ENCODE measurements around the gene OGDH. TPM values are rescaled to one million over a fixed set of nuclear protein-coding genes. Genes with fewer than 3 reads are reported as not detected.

The OGDH gene
- total and polyA plus RNA-seq, 2 experiments from 2014 or later = 13.5 to 76.9 TPM

DNA sequence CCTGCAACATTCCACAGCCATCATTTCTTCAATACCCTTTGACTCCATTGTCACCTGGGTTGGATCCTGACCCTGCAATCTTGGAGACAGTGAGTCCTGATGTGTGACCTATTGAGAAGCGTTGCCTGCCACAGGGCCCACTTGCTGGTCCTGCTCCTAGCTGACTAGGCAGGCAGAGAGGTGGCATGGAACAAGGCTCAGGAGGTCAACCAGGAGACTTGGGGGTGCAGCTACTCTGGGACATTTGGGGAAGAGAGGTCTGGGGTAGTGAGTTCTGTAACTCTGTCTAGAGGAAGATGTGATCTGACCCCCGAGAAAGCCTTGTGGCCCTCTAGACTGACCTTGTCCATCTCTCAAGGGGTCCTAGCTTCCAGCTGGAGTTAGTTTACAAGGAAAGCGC is 144.0 kb downstream of the OGDH start:
- Mint-ChIP-seq H3K36me3 (ENCODE audit: low read depth) (peaks cover 14% of the 10 kb centered on the region), H3K4me3 (peak overlapping the region; percentile 82), H3K27ac (no peak overlapping the region; the same call in 1 of the 2 replicates), H3K4me1 (peaks cover 29% of the 10 kb centered on the region), H3K27me3 (ENCODE audit: insufficient read depth, low read depth, poor library complexity) (peaks cover 6% of the 10 kb centered on the region), H3K9me3 (no peaks in the 10 kb centered on the region; the same call in 1 of the 3 replicates)
- no peak for DNase-seq (ENCODE audit: low spot score)
- peaks cover 11% of the 10 kb centered on the region for H3K4me1 ChIP-seq (ENCODE audit: insufficient read depth)
- no peaks in the 10 kb centered on the region for H3K9me2 ChIP-seq (ENCODE audit: insufficient read depth)
- H3K27me3 ChIP-seq (ENCODE audit: insufficient read depth) = no peaks in the 10 kb centered on the region
- H3K79me2 ChIP-seq (replicated peaks; ENCODE audit: insufficient read depth) = peaks cover 53% of the 10 kb centered on the region
- H3K27ac ChIP-seq (ENCODE audit: low read depth) = no peak overlapping the region
- no peaks in the 10 kb centered on the region for H3F3A ChIP-seq (replicated peaks; ENCODE audit: low read depth)
- H3K36me3 ChIP-seq (ENCODE audit: insufficient read depth) = no peaks in the 10 kb centered on the region
- peaks cover 28% of the 10 kb centered on the region for H4K20me1 ChIP-seq (replicated peaks; ENCODE audit: insufficient read depth)
- peak overlapping the region; percentile 94; the same call in 1 of the 2 replicates for H3K4me2 ChIP-seq
- no peak for ATAC-seq
- H2AFZ ChIP-seq = no peak overlapping the region
- no peak for TF ChIP-seq POLR2AphosphoS5 (IDR thresholded peaks at IDR 0.05; ENCODE audit: low read depth)
- TF ChIP-seq, protein P1, sequence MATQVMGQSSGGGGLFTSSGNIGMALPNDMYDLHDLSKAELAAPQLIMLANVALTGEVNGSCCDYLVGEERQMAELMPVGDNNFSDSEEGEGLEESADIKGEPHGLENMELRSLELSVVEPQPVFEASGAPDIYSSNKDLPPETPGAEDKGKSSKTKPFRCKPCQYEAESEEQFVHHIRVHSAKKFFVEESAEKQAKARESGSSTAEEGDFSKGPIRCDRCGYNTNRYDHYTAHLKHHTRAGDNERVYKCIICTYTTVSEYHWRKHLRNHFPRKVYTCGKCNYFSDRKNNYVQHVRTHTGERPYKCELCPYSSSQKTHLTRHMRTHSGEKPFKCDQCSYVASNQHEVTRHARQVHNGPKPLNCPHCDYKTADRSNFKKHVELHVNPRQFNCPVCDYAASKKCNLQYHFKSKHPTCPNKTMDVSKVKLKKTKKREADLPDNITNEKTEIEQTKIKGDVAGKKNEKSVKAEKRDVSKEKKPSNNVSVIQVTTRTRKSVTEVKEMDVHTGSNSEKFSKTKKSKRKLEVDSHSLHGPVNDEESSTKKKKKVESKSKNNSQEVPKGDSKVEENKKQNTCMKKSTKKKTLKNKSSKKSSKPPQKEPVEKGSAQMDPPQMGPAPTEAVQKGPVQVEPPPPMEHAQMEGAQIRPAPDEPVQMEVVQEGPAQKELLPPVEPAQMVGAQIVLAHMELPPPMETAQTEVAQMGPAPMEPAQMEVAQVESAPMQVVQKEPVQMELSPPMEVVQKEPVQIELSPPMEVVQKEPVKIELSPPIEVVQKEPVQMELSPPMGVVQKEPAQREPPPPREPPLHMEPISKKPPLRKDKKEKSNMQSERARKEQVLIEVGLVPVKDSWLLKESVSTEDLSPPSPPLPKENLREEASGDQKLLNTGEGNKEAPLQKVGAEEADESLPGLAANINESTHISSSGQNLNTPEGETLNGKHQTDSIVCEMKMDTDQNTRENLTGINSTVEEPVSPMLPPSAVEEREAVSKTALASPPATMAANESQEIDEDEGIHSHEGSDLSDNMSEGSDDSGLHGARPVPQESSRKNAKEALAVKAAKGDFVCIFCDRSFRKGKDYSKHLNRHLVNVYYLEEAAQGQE (IDR thresholded peaks at IDR 0.05; ENCODE audit: unreplicated experiment) = no peak
- TF ChIP-seq EZH2phosphoT487 (IDR thresholded peaks at IDR 0.05; ENCODE audit: unreplicated experiment) = no peak
- no peak for TF ChIP-seq ZNF331 (CRISPR knock-in tag; IDR thresholded peaks at IDR 0.05; ENCODE audit: low read depth)
- TF ChIP-seq, protein P2, sequence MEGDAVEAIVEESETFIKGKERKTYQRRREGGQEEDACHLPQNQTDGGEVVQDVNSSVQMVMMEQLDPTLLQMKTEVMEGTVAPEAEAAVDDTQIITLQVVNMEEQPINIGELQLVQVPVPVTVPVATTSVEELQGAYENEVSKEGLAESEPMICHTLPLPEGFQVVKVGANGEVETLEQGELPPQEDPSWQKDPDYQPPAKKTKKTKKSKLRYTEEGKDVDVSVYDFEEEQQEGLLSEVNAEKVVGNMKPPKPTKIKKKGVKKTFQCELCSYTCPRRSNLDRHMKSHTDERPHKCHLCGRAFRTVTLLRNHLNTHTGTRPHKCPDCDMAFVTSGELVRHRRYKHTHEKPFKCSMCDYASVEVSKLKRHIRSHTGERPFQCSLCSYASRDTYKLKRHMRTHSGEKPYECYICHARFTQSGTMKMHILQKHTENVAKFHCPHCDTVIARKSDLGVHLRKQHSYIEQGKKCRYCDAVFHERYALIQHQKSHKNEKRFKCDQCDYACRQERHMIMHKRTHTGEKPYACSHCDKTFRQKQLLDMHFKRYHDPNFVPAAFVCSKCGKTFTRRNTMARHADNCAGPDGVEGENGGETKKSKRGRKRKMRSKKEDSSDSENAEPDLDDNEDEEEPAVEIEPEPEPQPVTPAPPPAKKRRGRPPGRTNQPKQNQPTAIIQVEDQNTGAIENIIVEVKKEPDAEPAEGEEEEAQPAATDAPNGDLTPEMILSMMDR (conservative IDR thresholded peaks at IDR 0.05; ENCODE audit: low read depth in 2 of 2) = no peak
- TF ChIP-seq, protein P3, sequence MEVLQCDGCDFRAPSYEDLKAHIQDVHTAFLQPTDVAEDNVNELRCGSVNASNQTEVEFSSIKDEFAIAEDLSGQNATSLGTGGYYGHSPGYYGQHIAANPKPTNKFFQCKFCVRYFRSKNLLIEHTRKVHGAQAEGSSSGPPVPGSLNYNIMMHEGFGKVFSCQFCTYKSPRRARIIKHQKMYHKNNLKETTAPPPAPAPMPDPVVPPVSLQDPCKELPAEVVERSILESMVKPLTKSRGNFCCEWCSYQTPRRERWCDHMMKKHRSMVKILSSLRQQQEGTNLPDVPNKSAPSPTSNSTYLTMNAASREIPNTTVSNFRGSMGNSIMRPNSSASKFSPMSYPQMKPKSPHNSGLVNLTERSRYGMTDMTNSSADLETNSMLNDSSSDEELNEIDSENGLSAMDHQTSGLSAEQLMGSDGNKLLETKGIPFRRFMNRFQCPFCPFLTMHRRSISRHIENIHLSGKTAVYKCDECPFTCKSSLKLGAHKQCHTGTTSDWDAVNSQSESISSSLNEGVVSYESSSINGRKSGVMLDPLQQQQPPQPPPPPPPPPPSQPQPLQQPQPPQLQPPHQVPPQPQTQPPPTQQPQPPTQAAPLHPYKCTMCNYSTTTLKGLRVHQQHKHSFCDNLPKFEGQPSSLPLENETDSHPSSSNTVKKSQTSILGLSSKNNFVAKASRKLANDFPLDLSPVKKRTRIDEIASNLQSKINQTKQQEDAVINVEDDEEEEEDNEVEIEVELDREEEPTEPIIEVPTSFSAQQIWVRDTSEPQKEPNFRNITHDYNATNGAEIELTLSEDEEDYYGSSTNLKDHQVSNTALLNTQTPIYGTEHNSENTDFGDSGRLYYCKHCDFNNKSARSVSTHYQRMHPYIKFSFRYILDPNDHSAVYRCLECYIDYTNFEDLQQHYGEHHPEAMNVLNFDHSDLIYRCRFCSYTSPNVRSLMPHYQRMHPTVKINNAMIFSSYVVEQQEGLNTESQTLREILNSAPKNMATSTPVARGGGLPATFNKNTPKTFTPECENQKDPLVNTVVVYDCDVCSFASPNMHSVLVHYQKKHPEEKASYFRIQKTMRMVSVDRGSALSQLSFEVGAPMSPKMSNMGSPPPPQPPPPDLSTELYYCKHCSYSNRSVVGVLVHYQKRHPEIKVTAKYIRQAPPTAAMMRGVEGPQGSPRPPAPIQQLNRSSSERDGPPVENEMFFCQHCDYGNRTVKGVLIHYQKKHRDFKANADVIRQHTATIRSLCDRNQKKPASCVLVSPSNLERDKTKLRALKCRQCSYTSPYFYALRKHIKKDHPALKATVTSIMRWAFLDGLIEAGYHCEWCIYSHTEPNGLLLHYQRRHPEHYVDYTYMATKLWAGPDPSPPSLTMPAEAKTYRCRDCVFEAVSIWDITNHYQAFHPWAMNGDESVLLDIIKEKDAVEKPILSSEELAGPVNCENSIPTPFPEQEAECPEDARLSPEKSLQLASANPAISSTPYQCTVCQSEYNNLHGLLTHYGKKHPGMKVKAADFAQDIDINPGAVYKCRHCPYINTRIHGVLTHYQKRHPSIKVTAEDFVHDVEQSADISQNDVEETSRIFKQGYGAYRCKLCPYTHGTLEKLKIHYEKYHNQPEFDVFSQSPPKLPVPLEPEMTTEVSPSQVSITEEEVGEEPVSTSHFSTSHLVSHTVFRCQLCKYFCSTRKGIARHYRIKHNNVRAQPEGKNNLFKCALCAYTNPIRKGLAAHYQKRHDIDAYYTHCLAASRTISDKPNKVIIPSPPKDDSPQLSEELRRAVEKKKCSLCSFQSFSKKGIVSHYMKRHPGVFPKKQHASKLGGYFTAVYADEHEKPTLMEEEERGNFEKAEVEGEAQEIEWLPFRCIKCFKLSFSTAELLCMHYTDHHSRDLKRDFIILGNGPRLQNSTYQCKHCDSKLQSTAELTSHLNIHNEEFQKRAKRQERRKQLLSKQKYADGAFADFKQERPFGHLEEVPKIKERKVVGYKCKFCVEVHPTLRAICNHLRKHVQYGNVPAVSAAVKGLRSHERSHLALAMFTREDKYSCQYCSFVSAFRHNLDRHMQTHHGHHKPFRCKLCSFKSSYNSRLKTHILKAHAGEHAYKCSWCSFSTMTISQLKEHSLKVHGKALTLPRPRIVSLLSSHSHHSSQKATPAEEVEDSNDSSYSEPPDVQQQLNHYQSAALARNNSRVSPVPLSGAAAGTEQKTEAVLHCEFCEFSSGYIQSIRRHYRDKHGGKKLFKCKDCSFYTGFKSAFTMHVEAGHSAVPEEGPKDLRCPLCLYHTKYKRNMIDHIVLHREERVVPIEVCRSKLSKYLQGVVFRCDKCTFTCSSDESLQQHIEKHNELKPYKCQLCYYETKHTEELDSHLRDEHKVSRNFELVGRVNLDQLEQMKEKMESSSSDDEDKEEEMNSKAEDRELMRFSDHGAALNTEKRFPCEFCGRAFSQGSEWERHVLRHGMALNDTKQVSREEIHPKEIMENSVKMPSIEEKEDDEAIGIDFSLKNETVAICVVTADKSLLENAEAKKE (CRISPR knock-in tag; IDR thresholded peaks at IDR 0.05) = no peak
- TF ChIP-seq, protein P4, sequence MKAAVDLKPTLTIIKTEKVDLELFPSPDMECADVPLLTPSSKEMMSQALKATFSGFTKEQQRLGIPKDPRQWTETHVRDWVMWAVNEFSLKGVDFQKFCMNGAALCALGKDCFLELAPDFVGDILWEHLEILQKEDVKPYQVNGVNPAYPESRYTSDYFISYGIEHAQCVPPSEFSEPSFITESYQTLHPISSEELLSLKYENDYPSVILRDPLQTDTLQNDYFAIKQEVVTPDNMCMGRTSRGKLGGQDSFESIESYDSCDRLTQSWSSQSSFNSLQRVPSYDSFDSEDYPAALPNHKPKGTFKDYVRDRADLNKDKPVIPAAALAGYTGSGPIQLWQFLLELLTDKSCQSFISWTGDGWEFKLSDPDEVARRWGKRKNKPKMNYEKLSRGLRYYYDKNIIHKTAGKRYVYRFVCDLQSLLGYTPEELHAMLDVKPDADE (IDR thresholded peaks at IDR 0.05) = no peak
- no peak for TF ChIP-seq ZNF114 (CRISPR knock-in tag; IDR thresholded peaks at IDR 0.05)
- no peak for TF ChIP-seq NANOG (IDR thresholded peaks at IDR 0.05; ENCODE audit: borderline replicate concordance)
- no peak for TF ChIP-seq STAT1 (IDR thresholded peaks at IDR 0.05; ENCODE audit: unreplicated experiment)
- TF ChIP-seq JUNB (IDR thresholded peaks at IDR 0.05; ENCODE audit: unreplicated experiment) = no peak
- no peak for TF ChIP-seq EZH2 (IDR thresholded peaks at IDR 0.05; ENCODE audit: low read depth, unreplicated experiment)
- no peak for TF ChIP-seq CREB1 (CRISPR knock-in tag; IDR thresholded peaks at IDR 0.05; ENCODE audit: low read depth)
- peak overlapping the region; percentile 92; the same call in 1 of the 2 replicates for H3K4me3 ChIP-seq

Data from GM23338 (cell line).